ENCODE results near the gene PPP5C. TPM values are rescaled to one million over a fixed set of nuclear protein-coding genes. Genes with fewer than 3 reads are reported as not detected.
"Not testable (repeated sequence)": the region's sequence is repeated elsewhere in the genome, so short reads cannot be mapped to it uniquely, and the experiment has no call there.

Gene PPP5C
- total RNA-seq, 1 donor from 2014 or later: 82.8 TPM

GRCh38 chr19:46355234-46356148 is 8.6 kb downstream of the PPP5C start:
- peak; percentile 75 for DNase-seq (ENCODE audit: low spot score)
- intact Hi-C loops (cut with DNase I): loop anchor here (2.0 kb wide), 1 partner anchor 17 kb away; no protein-coding TSS in a partner anchor

GRCh38 chr19:46356149-46357055 is 9.5 kb downstream of the PPP5C start:
- DNase-seq (ENCODE audit: low spot score): peak; percentile 14
- intact Hi-C loops (cut with DNase I): no loop called here

GRCh38 chr19:46357846-46358583 is 11.1 kb downstream of the PPP5C start:
- peak; percentile 17 for DNase-seq (ENCODE audit: low spot score)

GRCh38 chr19:46361915-46362314 is 15.0 kb downstream of the PPP5C start:
- intact Hi-C loops (cut with DNase I): no loop called here
- no peak for DNase-seq (ENCODE audit: low spot score)

More at GRCh38 chr19:46357846-46358583, 11.1 kb downstream of the PPP5C start:
- intact Hi-C loops (cut with DNase I): no loop called here

- no peak for DNase-seq (ENCODE audit: low spot score)
- intact Hi-C loops (cut with DNase I): no loop called here
These were observed 17.5 kb downstream of the PPP5C start for GRCh38 chr19:46364359-46364758.

- no peak for DNase-seq (ENCODE audit: low spot score)
- intact Hi-C loops (cut with DNase I): no loop called here
These were observed 18.7 kb downstream of the PPP5C start for GRCh38 chr19:46365561-46365960.

GRCh38 chr19:46366620-46367292 is 19.9 kb downstream of the PPP5C start:
- DNase-seq (ENCODE audit: low spot score): no peak
- intact Hi-C loops (cut with DNase I): no loop called here

- peak; percentile 54 for DNase-seq (ENCODE audit: low spot score)
- intact Hi-C loops (cut with DNase I): no loop called here
These were observed 20.5 kb downstream of the PPP5C start for GRCh38 chr19:46367426-46367825.

- peak; percentile 43 for DNase-seq (ENCODE audit: low spot score)
- intact Hi-C loops (cut with DNase I): no loop called here
These were observed 21.2 kb downstream of the PPP5C start for GRCh38 chr19:46368116-46368515.

GRCh38 chr19:46369817-46370216 is 22.9 kb downstream of the PPP5C start:
- no peak for DNase-seq (ENCODE audit: low spot score)
- intact Hi-C loops (cut with DNase I): no loop called here

GRCh38 chr19:46371371-46371901 is 24.5 kb downstream of the PPP5C start:
- DNase-seq (ENCODE audit: low spot score): peak; percentile 66
- intact Hi-C loops (cut with DNase I): no loop called here

- peak; percentile 57 for DNase-seq (ENCODE audit: low spot score)
- intact Hi-C loops (cut with DNase I): loop anchor here (2.0 kb wide), 2 partner anchors 18 to 74 kb away; no protein-coding TSS in a partner anchor
These were observed 26.1 kb downstream of the PPP5C start for GRCh38 chr19:46372901-46373490.

GRCh38 chr19:46373491-46374359 is 26.8 kb downstream of the PPP5C start:
- DNase-seq (ENCODE audit: low spot score): peak; percentile 91

GRCh38 chr19:46374536-46375475 is 27.9 kb downstream of the PPP5C start:
- intact Hi-C loops (cut with DNase I): no loop called here
- peak; percentile 70 for DNase-seq (ENCODE audit: low spot score)

More at GRCh38 chr19:46373491-46374359, 26.8 kb downstream of the PPP5C start:
- intact Hi-C loops (cut with DNase I): loop anchor here (2.0 kb wide), 2 partner anchors 19 to 75 kb away; no protein-coding TSS in a partner anchor

- peak; percentile 60 for DNase-seq (ENCODE audit: low spot score)
- intact Hi-C loops (cut with DNase I): not testable (repeated sequence)
These were observed 28.7 kb downstream of the PPP5C start for GRCh38 chr19:46375476-46376067.
